Measurements from ENCODE around the gene CBFA2T2. TPM values are rescaled to one million over a fixed set of nuclear protein-coding genes. Genes with fewer than 3 reads are reported as not detected.

CBFA2T2 gene
- total and polyA plus RNA-seq, 10 of the 15 experiments (the other 5 are each of a cell fraction or from before 2014, with no cell fraction given) = 0.61 to 8.6 (median 5.5) TPM

- H3K9me3 ChIP-seq (replicated peaks; ENCODE audit: control insufficient read depth, insufficient read depth, low read length) = no peaks in the 10 kb centered on the region
- H3K27me3 ChIP-seq (replicated peaks in 1 of 2; ENCODE audit: control insufficient read depth in 2 of 2, insufficient read depth in 2 of 2, low read length in 1 of 2) = no peaks in the 10 kb centered on the region
- H3K79me2 ChIP-seq (ENCODE audit: control insufficient read depth, insufficient read depth, low read length) = no peaks in the 10 kb centered on the region
- no peak overlapping the region for H3K9ac ChIP-seq (ENCODE audit: control insufficient read depth, insufficient read depth, low read length)
- no peak overlapping the region for H3K4me3 ChIP-seq
- SMC1A ChIA-PET (ENCODE audit: uncharacterized antibody, unreplicated experiment) = interaction anchor here (0.8 to 2.0 kb wide), 7 partner anchors 11 to 88 kb away, joined by 3 to 14 read pairs (median 3); partner anchors contain the start of gene ACTL10
- no peak overlapping the region for H3K27ac ChIP-seq (ENCODE audit: control insufficient read depth, insufficient read depth)
- FAIRE-seq (no peak), DNase-seq (ENCODE audit: low read depth, low spot score) (no peak), ATAC-seq (no peak)
- H2AFZ ChIP-seq (ENCODE audit: control insufficient read depth, low read depth, low read length) = no peak overlapping the region
- no peaks in the 10 kb centered on the region for H3K4me1 ChIP-seq (ENCODE audit: control insufficient read depth, insufficient read depth, low read length)
- intact Hi-C loops (cut with micrococcal nuclease; ENCODE audit: unreplicated experiment) (no loop called here), in situ Hi-C loops (cut with MboI) (no loop called here)
- TF ChIP-seq SKIL (IDR thresholded peaks at IDR 0.05; ENCODE audit: low read depth, poor library complexity, severe bottlenecking) (no peak), BCL3 (IDR thresholded peaks at IDR 0.05; ENCODE audit: borderline replicate concordance, insufficient read depth, low read depth, low read length, poor library complexity, severe bottlenecking) (no peak), CBX3 (IDR thresholded peaks at IDR 0.05; ENCODE audit: borderline replicate concordance, low read depth) (no peak), CHD2 (IDR thresholded peaks at IDR 0.05; ENCODE audit: borderline replicate concordance, low read depth, low read length) (no peak), MAX (IDR thresholded peaks at IDR 0.05; ENCODE audit: low read depth, low read length) (no peak), RBBP5 (conservative IDR thresholded peaks at IDR 0.05) (no peak), KLF5 (IDR thresholded peaks at IDR 0.05; ENCODE audit: partially characterized antibody) (no peak), NBN (IDR thresholded peaks at IDR 0.05) (no peak), ZZZ3 (IDR thresholded peaks at IDR 0.05; ENCODE audit: control insufficient read depth, insufficient read length, low read depth) (no peak), NRF1 (conservative IDR thresholded peaks at IDR 0.05; ENCODE audit: low read depth, low read length) (no peak), RAD51 (IDR thresholded peaks at IDR 0.05) (no peak), E2F8 (IDR thresholded peaks at IDR 0.05; ENCODE audit: low read depth, partially characterized antibody) (no peak)
- RAD21 ChIA-PET (ENCODE audit: unreplicated experiment) = interaction anchor here (0.5 to 0.9 kb wide), 3 partner anchors 18 to 1143 kb away, joined by 3 to 4 read pairs (median 3); no protein-coding TSS in a partner anchor
- CTCF ChIA-PET = interaction anchor here (1.7 kb wide), 1 partner anchor 11 kb away, joined by 8 read pairs; no protein-coding TSS in a partner anchor
- POLR2A ChIA-PET = no interaction called here
- no peak overlapping the region for H3K4me2 ChIP-seq (ENCODE audit: control insufficient read depth, insufficient read depth)
- no TSS peak for BruUV-seq (replicated peaks)
- H3K36me3 ChIP-seq (ENCODE audit: control insufficient read depth in 2 of 2, insufficient read depth in 2 of 2, low read length in 1 of 2) = no peaks in the 10 kb centered on the region
- no peaks in the 10 kb centered on the region for H4K20me1 ChIP-seq (ENCODE audit: control insufficient read depth, insufficient read depth)
- 100% methylated on average over 1 of the region's 1 CpG for WGBS (ENCODE audit: insufficient coverage, insufficient replicate concordance, low lambda C conversion rate, missing lambda C conversion rate)
These were observed 88.6 kb downstream of the CBFA2T2 start for GRCh38 chr20:33578510-33578909.
